Middle frontal gyrus (tissue), 1 donor: ENCODE data around the gene RNF181.
"Not testable (repeated sequence)": the region's sequence is repeated elsewhere in the genome, so short reads cannot be mapped to it uniquely, and the experiment has no call there.

Source experiments
- DNase-seq: peaks from one replicate; pipeline ENCODE4 v3.0.0-alpha.2; 2015; ENCODE audit warnings: low spot score; ENCODE audit errors: extremely low spot score

RNF181 gene, protein sequence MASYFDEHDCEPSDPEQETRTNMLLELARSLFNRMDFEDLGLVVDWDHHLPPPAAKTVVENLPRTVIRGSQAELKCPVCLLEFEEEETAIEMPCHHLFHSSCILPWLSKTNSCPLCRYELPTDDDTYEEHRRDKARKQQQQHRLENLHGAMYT

DNA sequence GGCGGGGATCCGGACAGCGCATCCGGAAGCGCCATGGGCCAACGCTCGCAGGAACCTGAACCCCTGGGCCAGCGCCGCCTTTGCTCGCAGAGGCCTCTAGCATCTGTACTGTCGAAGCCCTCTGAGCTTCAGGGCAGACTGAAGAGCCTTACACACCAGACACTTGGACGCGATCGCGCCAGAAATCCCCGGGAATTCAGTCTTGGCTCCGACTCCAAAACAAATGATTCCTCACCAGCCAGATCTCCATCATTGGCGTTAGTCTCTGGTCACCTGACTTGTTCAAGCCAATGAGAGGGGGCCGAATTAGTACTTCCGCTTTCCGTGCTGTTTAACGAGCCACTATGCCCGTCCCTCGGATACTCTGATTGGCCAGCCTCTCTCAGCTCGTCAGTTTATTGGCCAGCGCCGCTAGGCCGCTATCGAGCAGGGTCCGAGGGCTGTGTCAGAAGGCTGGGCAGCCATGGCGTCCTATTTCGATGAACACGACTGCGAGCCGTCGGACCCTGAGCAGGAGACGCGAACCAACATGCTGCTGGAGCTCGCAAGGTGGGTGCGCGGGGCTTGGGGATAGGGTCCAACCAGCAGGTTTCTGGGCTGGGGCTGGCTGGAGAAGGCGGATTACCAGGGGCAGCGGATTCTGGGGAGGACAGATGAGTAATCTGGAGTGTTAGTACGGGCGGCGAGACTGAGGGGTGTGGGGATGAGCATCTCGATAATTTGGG is at the start of gene RNF181:
Gene RNF181, plus strand, starts transcription at position 445 of the 725 bp plus-strand sequence. Its CDS starts 19 bp downstream, at position 464.
- peak; percentile 98 for DNase-seq

DNA sequence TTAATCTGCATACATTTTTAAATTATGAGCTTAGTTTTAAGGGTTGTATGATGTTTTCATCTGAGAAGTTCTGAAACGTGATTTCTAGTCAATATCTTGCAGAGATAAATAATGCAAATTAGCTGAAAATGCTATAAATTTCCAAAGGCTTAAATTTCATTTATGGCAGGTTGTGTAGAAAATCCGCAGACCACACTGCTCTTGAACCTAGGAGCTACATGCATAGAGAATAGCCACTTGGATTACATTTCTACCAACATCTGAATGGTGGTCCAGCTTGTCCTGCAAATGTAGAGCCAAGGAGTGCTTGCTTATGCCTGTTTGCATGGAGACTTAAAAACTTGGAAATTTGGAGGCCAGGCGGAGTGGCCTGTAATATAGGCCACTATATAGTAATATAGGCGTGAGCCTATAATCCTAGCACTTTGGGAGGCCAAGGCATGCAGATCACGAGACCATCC is 49.7 kb upstream of the RNF181 start:
- DNase-seq = no peak

DNA sequence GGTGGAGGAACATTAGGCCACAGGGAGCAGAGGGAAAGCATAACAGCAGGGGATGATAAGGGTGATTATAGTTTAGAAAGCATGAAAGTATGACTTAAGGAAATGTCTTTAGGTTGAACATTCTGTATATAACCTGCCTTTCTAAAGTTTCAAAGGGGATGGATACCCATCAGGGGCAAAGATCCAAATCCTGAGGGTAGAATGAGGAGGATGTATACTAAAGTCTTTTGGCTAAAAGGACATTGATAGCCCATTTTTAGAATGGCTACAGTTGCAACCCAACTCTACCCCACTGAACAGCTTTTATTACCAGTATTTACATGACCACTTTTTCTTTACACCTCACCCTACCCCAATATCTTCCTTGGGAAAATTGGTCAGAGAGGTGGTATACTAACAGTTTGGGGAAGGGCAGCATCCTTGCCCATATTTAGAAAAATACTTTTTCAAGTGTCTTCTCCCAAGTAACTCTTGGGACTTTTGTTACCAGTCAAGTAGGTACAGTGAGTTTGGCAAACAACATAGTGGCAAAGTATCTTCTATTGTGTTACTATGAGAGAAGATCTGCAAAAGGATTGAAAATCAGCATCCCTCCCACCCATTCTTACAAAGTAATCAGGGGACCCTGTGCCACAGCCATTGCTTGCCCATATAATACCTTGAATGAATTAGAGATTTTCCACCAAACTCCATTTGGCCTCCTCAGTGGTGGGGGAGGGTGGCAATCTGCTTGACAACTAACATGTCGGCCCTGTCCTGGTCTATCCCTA is 48.3 kb upstream of the RNF181 start:
- no peak for DNase-seq

DNA sequence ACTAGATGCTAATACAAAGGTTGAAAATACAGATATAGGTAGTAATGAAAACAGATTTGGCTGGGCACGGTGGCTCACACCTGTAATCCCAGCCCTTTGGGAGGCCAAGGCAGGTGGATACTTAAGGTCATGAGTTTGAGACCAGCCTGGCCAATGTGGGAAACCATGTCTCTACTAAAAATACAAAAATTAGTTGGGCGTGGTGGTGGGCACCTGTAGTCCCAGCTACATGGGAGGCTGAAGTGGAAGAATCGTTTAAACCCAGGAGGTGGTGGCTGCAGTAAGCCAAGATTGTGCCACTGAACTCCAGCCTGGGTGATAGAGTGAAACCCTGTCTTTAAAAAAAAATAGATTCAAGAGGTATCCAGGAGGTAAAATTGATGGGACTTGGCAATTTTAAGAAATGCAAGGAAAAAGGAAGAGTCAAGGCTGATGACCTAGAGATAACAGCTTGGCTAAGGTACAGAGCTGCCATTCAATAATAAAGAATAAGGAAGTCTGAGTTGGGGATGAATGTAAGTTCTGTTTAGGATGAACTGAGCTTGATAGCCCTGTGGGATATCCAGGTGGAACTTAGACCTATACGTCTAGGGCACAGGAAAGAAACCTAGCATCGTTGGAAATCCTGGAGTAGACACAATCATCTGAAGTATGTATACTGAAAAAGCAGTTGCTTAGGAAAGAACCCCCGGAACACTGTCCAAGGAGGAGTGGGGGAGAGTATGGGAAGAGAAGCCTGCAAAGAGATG is 47.5 kb upstream of the RNF181 start:
- DNase-seq = no peak

DNA sequence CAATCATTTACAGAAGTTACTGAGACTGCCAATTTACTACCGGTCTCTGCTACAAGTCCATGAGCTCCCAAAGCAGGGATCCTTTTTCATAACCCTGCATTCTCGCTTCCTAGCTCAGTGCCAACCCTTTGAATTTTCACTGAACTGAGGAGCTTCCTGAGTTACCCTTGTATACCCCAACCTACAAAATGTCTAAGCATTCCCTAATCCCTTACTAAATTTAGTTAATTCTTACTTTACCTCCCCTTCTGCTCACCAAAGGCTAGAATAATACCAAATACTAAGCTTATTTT is 47.0 kb upstream of the RNF181 start:
- DNase-seq = no peak

DNA sequence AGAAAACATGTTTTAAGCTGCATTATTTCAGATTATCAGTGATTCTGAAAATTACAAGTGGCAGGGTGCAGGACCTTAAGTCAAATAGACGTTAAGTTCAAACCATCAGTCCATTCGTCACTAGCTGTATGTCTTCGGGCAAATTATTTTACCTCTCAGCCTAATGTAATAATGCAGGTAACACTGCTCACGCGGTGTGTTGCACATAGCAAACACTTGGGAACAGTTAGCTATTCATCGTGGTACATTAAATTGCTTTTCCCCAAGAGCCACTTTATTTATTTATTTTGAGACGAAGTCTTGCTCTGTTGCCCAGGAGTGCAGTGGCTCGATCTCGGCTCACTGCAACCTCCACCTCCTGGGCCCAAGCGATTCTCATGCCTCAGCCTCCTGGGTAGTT is 46.5 kb upstream of the RNF181 start:
- no peak for DNase-seq

DNA sequence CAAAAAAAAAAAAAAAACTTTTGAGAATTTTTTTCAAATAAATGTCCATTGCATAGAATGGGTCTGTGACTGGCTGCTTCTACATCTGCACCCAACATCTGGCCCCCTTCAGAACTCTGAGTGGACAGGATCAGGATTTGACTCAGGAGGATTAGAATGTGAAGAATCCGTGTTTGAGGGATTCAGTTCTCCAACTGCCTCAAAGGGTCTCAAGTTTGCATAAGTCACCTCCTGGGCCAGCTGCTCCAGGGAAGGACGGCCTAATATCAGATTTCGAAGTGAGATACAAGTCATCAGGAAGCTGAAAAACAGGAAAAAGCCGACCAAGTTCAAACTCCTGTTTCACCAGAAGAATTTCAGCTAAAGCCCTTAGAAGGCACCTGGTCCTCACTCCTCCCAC is 45.7 kb upstream of the RNF181 start:
- no peak for DNase-seq

DNA sequence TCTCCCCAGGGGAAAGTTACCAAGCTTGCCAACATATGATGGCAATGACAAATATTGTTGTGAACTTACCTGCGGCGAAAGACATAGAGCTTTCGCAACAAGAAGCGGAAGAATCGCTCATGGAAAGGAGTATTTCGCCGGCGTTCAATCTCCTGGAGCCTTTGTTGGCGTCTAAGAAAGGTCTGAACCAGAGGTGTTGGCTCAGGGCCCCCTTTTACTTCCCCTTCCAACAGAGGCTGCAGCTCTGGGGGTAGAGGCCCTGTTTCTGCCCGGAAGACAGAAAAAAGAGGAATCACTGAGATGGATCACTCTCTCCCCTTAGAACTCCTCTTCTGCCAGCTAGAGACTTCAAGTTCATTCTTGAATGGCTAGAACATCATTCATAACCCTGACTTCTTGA is 45.1 kb upstream of the RNF181 start:
- DNase-seq = no peak

DNA sequence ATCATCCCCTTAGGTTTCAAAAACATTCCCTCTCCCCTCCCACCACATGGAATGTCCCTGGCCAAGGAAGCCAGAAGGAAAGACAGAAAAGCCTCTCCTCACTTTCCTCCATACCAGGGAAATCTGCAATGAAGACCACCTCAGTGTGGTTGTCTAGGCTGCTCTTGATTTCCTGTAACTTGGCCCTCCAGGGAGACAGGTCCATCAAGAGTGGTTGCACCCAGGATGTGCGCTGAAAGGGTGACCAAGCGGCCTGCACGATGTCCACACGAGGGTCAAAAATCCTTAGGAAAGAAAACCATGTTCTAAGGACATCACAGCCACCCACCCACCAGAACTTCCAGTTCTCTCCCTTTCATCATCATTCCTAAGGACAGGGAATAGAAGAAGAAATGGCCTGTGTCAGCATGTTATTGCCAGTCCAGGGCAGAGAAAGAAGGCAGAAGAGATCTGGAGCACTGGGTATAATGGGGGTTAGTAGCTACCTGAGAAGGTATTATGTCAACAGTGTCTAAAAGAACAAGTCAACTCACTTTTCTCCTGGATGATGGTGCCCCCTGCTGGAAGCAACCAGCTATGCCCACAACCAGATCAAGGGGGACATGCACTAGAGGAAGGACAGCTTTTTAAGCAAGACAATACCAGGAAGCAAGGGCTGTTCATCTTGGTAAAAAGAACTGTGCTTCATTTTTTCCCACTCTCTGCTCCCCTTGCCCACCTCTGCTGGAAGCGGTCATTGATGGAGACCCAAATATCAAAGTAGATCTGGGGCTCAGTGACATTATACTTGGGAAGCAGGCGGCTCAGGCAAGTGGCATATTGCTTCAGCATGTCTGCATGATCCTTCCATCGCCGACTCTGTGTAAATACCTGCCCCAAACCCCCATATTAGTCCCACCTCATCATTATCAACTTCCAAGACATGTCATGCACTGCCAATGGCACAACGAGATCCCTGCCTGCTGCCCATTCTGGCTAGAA is 43.6 kb upstream of the RNF181 start:
- DNase-seq = peak; percentile 66

DNA sequence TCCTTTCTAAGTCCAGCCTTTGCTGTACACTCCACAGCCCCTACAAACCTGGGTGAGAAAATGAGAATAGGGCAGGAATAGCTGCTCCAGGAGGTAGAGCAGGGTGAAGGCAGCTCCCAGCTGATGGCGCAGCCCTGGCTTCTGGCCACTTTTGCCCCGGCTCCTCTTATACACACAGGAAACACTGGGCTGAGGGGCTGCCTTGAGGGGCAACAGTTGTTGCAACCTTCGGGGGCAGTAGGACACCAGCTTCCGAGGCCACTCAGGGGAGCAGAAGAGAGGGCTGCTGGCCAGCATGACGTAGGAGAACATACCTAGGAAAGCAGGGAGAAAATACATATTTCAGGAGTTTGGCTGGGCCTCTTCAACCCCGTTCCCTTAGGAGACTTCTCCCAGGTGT is 42.4 kb upstream of the RNF181 start:
- no peak for DNase-seq

DNA sequence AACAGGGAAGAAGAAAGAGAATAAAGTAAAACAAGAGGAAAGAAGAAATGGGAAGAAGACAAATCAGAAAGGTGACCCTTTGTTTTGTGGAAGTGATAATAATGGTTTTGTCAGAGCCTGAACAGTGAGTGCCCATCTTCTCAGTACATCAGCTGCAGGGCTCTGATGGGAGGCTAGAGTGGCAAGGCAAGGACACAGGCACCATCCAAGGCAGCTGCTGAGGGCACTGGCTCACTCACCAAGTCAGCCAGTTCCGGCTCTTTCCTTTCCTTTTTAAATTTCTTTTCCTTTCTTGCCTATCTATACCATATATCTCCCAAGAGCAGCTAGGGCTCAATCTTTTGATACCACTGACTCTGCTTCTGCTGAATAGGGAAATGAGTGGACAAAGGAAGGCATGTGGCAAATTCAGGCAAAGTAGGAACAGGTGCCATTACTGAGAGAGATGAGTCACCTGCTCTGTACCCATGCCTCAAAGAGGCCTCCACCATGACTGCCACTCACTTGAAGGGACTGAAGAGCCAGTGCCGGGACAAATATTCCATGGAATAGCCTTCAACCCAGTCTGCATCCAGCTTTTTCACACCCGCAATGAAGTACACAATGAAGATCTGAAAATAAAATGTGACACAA is 40.4 kb upstream of the RNF181 start:
- no peak for DNase-seq

DNA sequence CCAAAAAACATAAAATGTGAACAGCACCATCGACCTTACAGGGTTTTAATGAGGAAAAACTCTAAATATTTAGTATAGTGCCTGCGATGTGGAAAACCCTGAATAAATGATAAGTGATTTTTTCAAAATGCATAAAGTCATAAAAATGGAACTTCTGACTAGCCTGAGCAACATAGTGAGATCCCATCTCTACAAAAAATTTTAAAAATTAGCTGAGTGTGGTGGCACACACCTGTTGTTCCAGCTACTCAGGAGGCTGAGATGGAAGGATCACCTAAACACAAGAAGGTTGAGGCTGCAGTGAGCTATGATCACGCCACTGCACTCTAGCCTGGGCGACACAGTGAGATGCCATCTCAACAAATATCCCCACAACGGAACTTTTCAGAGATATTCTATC is 38.4 kb upstream of the RNF181 start:
- no peak for DNase-seq

DNA sequence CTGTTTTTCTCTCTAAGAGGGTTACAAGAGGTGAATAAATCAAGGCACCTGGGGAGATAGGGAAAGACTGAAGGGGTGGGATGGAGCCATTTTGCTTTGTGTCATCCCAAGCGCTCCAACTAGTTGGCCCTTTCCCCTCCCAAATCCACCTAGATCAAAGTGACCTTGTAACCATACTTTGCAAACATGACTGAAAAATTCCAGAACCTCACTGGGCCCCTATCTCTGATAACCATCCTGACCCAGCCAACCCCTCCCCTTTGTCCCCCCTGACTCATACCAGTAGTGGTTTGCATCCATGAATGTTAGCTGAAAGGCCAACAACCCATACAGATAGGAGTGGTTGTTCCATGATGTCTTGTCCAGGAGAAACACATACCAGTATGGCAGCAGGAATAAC is 37.4 kb upstream of the RNF181 start:
- DNase-seq = no peak

DNA sequence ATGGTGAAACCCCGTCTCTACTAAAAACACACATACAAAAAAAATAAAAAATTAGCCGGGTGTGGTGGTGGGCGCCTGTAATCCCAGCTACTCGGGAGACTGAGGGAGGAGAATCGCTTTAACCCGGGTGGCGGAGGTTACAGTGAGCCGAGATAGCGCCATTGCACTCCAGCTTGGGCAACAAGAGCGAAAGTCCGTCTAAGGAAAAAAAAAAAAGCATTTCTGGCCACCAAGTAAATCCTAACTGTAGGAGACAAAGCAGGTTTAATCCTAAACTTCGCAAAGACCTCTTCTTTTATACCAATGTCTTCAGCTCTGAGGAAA is 35.2 kb upstream of the RNF181 start:
- not testable (repeated sequence) for DNase-seq

DNA sequence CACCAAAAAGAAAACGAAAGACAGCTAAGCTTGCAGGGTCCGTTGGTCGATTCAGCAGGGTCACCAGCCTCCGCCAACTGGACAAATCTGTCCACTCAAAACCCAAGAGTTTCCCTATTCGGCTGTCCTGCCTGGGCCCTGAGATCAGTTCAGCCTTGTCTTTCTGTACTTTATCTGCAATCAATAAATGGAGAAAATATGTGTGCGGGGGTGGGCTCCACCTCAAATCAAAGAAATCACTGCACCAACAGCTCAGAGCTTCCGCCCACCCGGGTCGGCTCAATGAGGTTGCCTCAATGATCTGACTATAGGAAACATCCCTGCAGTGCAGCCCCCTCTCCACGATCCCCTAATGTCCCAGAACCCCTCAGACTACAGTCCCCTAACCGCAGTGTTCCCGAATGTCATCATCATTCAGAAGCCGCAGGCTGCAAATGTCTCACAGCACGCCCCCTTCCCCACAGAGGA is 34.7 kb upstream of the RNF181 start:
- no peak for DNase-seq

DNA sequence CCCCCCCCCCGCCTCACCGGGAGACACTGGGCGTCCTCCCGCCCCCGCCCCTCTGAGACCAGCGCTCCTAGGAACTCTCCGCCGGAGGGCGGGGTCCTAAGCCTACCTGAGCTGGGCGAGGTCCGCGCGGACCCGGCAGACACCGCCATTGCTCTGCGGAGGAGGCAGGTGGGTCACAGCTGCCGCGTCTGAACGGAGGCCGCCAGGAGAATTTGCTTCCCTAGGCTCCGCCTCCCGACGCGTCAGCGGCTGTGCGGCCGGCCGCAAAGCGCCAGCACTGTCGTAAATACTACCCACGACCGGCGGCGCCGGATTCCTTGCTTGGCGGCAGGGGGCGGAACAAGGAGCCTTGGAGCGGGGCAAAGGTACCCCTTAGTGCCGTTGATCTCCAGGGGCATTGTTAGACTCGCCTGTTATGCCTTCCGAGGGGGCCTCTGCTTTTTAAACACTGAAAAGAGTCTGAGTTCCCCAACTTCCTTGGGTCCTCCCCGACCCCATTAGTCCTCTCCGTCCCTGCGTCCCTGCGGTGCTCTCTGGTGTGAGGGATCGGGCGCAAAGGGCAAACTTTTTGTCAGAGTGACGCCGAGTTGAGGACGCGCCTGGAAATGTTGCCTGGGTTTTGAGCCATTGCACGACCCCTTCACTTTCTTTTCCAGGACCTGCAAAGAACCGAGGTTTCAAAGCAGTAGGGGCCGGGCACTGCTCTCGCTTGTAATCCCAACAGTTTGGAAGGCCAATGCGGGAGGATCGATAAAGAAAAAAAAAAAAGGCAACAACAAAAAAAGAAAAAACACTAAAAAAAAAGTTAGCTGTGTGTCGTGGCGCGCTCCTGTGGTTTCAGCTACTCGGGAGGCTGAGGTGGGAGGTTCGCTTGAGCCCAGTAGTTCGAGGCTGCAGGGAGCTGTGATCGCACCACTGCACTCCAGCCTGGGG is 34.0 kb upstream of the RNF181 start, which contains the start of gene GGCX:
Gene GGCX, minus strand, starts transcription at position 214 of the 933 bp plus-strand sequence. Its CDS starts 65 bp downstream, at position 149.
- DNase-seq = peak; percentile 90

DNA sequence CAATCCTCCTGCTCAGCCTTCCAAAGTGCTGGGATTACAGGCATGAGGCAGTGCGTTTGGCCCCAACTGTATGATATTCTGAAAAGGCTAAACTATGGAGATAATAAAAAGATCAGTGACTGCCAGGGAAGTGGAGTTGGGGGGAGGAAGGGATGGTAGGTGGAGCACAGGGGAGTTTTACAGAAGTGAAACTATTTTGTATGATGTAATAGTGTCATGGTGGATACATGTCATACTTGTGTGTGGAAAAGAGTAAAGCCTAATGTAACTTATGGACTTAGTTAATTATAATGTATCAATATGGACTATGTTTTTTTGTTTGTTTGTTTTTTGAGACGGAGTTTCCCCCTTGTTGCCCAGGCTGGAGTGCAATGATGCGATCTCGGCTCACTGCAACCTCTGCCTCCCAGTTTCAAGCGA is 31.4 kb upstream of the RNF181 start:
- no peak for DNase-seq

DNA sequence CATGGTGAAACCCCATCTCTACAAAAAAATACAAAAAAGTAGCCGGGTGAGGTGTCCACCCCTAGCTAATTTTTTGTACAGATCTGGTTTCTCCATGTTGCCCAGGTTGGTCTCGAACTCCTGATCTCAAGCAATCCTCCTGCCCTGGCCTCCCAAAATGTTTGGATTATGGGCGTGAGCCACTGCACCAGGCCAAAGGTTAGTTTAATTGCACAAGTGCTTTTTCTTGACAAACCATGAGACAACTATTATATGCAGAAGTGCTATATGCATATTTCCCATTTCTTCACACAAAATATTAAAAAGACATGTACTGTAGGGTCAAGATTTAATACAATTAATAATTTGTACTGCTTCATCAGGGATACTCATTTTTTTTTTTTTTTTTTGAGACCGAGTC is 29.3 kb upstream of the RNF181 start:
- no peak for DNase-seq

DNA sequence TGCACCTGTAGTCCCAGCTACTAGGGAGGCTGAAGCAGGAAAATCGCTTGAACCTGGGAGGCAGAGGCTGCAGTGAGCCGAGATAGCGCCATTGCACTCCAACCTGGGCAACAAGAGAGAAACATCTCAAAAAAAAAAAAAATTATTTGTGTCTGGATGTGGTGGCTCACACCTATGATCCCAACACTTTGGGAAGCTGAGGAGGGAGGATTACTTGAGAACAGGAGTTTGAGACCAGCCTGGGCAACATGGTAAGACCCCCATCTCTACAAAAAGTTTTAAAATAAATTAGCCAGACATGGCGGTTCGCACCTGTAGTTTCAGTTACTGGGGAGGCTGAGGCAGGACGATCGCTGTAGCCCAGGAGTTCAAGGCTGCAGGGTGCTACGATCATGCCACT is 19.8 kb upstream of the RNF181 start:
- no peak for DNase-seq
